ENCODE results near the gene MCTP1.

MCTP1 gene

GRCh38 chr5:95284572-95285408 lies at the start of gene MCTP1:
TSS of gene MCTP1 (minus strand) at chr5:95285094.
- H3K4me1 Mint-ChIP-seq (ENCODE audit: low read depth): peaks cover 11% of the 10 kb centered on the region
- H3K36me3 Mint-ChIP-seq (ENCODE audit: low read depth): no peaks in the 10 kb centered on the region
- H3K27me3 Mint-ChIP-seq: peaks cover 73% of the 10 kb centered on the region
- H3K27ac Mint-ChIP-seq: no peak within 1 kb of the TSS
- no peaks in the 10 kb centered on the region for H3K9me3 Mint-ChIP-seq
- H3K4me3 Mint-ChIP-seq: peak within 1 kb of the TSS; percentile 62

DNA sequence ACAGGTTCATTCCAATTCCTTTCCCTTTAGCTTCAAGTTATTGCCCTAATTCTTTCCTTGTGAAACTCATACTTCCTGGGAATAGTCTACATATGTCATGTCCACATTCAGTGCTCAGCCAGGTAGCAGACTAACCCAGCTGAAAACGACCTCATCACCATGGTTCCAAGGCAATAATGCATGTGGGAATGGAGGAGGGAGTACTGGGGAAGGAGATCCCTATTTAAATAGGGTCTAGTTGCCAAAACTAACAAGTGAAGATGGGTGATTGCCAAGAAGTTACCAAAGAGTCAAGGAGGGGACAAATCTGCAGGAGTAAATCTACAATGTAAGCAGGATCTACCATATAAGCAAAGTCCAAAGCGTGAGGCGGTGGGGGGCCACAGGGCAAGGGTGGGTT lies 47.3 kb upstream of the MCTP1 start:
- Mint-ChIP-seq H3K36me3 (ENCODE audit: low read depth) (no peaks in the 10 kb centered on the region), H3K4me1 (ENCODE audit: low read depth) (no peaks in the 10 kb centered on the region), H3K4me3 (no peak overlapping the region), H3K9me3 (no peaks in the 10 kb centered on the region), H3K27ac (no peak overlapping the region), H3K27me3 (peaks cover 5% of the 10 kb centered on the region)

- Mint-ChIP-seq H3K27ac (no peak overlapping the region), H3K4me3 (no peak overlapping the region), H3K36me3 (ENCODE audit: low read depth) (no peaks in the 10 kb centered on the region), H3K4me1 (ENCODE audit: low read depth) (no peaks in the 10 kb centered on the region), H3K27me3 (peaks cover 1% of the 10 kb centered on the region), H3K9me3 (no peaks in the 10 kb centered on the region)
These were observed 46.5 kb upstream of the MCTP1 start for GRCh38 chr5:95331358-95331757.

- Mint-ChIP-seq H3K9me3 (no peaks in the 10 kb centered on the region), H3K27me3 (no peaks in the 10 kb centered on the region), H3K4me1 (ENCODE audit: low read depth) (no peaks in the 10 kb centered on the region), H3K27ac (no peak overlapping the region), H3K36me3 (ENCODE audit: low read depth) (no peaks in the 10 kb centered on the region), H3K4me3 (no peak overlapping the region)
These were observed 42.3 kb upstream of the MCTP1 start for GRCh38 chr5:95327211-95327610.

DNA sequence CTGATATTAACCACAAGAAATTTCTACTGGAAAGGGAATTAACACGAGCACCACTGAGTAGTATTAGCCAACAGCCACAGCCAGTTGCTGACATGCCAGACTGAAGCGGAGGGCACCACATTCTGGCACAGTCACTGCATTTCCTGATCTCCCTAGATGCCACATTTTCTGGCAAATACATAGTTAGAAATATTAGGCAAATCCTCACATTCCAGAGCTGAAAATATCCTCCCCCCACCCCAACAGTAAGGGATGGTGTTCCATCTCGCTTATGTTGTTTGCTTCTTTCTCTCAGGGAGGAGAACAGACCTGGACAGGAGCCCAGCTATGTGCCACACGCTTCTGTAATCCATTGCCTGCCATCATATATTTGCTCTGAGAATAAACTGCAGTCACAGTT lies 32.8 kb upstream of the MCTP1 start:
- Mint-ChIP-seq H3K36me3 (ENCODE audit: low read depth) (no peaks in the 10 kb centered on the region), H3K4me1 (ENCODE audit: low read depth) (no peaks in the 10 kb centered on the region), H3K27ac (no peak overlapping the region), H3K27me3 (peaks cover 9% of the 10 kb centered on the region), H3K4me3 (no peak overlapping the region), H3K9me3 (peaks cover 5% of the 10 kb centered on the region)

DNA sequence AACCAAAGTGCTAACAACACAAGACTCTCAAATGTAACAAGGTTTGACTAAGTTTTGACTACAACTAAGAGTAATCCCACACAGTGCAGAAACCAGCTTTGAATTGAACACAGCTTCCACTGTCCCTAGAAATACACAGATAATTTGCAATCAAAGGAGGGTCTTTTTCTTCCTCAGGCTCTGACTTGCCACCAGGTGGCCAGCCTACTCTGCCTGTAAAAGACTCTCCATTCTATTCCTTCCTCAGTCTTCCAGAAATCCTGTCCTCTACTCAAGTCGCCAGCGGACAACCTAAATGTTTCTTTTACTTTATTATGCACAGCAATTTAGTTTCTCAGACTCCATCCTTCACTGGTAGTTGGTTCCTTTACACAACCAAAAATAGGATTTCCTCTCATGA lies 32.2 kb upstream of the MCTP1 start:
- H3K4me3 Mint-ChIP-seq: no peak overlapping the region
- no peak overlapping the region for H3K27ac Mint-ChIP-seq
- no peaks in the 10 kb centered on the region for H3K4me1 Mint-ChIP-seq (ENCODE audit: low read depth)
- peaks cover 9% of the 10 kb centered on the region for H3K27me3 Mint-ChIP-seq
- no peaks in the 10 kb centered on the region for H3K36me3 Mint-ChIP-seq (ENCODE audit: low read depth)
- H3K9me3 Mint-ChIP-seq: peaks cover 5% of the 10 kb centered on the region

- Mint-ChIP-seq H3K9me3 (no peaks in the 10 kb centered on the region), H3K4me1 (ENCODE audit: low read depth) (no peaks in the 10 kb centered on the region), H3K27me3 (peaks cover 8% of the 10 kb centered on the region), H3K27ac (no peak overlapping the region), H3K4me3 (no peak overlapping the region), H3K36me3 (ENCODE audit: low read depth) (no peaks in the 10 kb centered on the region)
These were observed 19.8 kb upstream of the MCTP1 start for GRCh38 chr5:95304711-95305110.

DNA sequence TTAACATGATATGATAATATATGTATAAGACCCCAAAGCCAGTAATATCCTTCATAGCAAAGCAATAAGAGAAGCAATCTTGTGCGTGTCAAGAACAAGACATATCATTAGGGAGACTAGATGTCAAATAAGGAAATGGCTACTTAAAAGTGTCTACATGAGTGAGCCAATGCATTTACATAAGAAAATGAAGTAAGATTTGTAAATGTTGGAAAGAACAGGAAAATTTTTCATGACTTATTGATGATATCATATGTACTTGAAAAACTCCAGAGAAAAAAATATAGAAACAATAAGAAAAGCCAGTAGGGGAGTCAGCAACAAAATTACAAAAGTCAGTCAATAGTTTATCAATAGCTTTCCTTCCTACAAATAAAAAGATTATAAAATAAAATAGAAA lies 13.8 kb upstream of the MCTP1 start:
- H3K9me3 Mint-ChIP-seq: no peaks in the 10 kb centered on the region
- H3K36me3 Mint-ChIP-seq (ENCODE audit: low read depth): no peaks in the 10 kb centered on the region
- no peaks in the 10 kb centered on the region for H3K4me1 Mint-ChIP-seq (ENCODE audit: low read depth)
- H3K4me3 Mint-ChIP-seq: no peak overlapping the region
- peaks cover 17% of the 10 kb centered on the region for H3K27me3 Mint-ChIP-seq
- no peak overlapping the region for H3K27ac Mint-ChIP-seq

DNA sequence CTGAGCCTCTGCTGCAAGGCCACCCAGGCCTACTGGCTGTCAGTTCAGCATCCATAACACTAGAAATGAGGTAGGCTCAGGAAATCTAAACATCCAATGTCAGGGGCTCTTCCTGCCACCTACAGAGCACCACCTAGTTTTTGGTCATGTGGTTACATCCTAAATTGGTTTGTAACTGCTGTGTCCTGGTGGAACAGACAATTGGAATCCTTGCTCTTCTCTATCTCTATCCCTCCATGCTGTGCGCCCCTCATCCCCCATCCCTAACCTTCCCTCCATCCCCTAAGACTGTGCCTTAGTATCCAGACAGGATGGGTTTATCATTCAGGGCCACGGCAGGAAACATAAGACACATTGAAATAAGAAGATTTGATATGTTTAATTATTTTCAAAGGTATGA lies 11.4 kb upstream of the MCTP1 start:
- no peaks in the 10 kb centered on the region for H3K9me3 Mint-ChIP-seq
- H3K36me3 Mint-ChIP-seq (ENCODE audit: low read depth): no peaks in the 10 kb centered on the region
- H3K27me3 Mint-ChIP-seq: peaks cover 10% of the 10 kb centered on the region
- H3K27ac Mint-ChIP-seq: no peak overlapping the region
- no peaks in the 10 kb centered on the region for H3K4me1 Mint-ChIP-seq (ENCODE audit: low read depth)
- no peak overlapping the region for H3K4me3 Mint-ChIP-seq

GRCh38 chr5:95285409-95285755 lies 488 bp upstream of the MCTP1 start:
- Mint-ChIP-seq H3K4me1 (ENCODE audit: low read depth) (peaks cover 11% of the 10 kb centered on the region), H3K27ac (no peak overlapping the region), H3K27me3 (peaks cover 70% of the 10 kb centered on the region), H3K9me3 (no peaks in the 10 kb centered on the region), H3K4me3 (peak overlapping the region; percentile 62), H3K36me3 (ENCODE audit: low read depth) (no peaks in the 10 kb centered on the region)

- no peaks in the 10 kb centered on the region for H3K36me3 Mint-ChIP-seq (ENCODE audit: low read depth)
- H3K4me1 Mint-ChIP-seq (ENCODE audit: low read depth): peaks cover 11% of the 10 kb centered on the region
- peak overlapping the region; percentile 39 for H3K4me3 Mint-ChIP-seq
- H3K9me3 Mint-ChIP-seq: no peaks in the 10 kb centered on the region
- H3K27ac Mint-ChIP-seq: no peak overlapping the region
- H3K27me3 Mint-ChIP-seq: peaks cover 74% of the 10 kb centered on the region
These were observed 928 bp downstream of the MCTP1 start for GRCh38 chr5:95283761-95284571.

DNA sequence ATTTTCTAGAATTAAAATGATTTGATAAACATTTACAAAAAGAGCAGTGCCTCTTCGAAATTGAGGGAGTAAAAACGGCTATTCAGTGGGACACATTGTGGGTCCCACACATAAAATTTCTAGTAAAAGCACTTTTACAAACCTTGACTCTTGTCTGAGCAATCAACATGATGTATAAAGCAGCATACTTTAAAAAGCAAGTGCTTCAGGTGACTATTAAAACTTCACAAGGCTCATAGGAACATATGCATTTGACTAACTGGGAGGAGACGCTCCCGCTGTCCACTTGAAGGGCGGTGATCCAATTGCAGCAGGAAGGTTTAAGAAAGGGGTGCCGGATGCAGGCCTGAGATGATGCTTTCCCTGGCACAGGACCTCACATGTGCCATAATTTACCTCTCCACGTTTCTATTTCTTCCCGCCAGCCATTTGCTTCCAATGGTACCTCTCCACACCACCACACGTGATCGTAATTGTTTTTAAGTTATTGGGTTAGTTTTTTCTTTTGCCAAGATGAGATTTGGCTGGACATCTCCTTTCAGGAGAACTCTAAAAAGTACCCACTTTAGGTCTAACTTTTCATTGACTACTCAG lies 1.8 kb downstream of the MCTP1 start:
- H3K27me3 Mint-ChIP-seq: peaks cover 72% of the 10 kb centered on the region
- peak overlapping the region; percentile 68 for H3K4me3 Mint-ChIP-seq
- H3K27ac Mint-ChIP-seq: no peak overlapping the region
- H3K36me3 Mint-ChIP-seq (ENCODE audit: low read depth): no peaks in the 10 kb centered on the region
- H3K9me3 Mint-ChIP-seq: no peaks in the 10 kb centered on the region
- peaks cover 11% of the 10 kb centered on the region for H3K4me1 Mint-ChIP-seq (ENCODE audit: low read depth)

- H3K9me3 Mint-ChIP-seq: no peaks in the 10 kb centered on the region
- H3K4me1 Mint-ChIP-seq (ENCODE audit: low read depth): peaks cover 11% of the 10 kb centered on the region
- peaks cover 67% of the 10 kb centered on the region for H3K27me3 Mint-ChIP-seq
These were observed 3.7 kb downstream of the MCTP1 start for GRCh38 chr5:95281226-95281625.

DNA sequence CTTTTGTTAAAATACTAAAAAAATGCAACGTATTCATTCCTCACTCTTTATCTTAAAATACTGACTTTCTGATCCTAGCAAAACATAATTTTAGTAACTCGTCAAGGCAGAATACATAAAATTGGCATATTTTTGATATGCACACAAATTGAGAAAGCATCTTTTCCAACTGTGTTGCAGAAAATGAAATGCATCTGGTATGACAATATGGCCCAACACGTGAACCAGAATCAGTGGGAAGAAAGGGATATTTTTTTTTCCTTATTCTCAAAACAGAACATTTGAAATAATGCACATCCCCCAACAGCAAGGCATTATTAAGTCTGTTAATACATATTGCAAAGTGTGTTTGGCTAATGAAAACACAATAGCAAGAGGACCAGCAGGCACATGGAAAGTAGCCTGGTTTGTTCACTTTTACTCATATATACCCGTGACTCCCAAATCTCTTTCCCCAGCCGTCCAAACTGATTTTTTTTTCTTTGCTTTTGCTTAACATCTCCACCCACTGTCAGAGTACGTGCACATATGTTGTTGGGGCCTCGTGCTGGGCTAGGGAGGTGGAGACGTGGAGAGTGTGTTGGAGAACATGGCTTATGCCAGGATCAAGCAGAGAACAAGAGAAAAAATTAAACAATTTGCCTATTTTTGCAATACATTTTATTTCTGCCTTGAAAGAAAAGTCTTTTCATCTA lies 4.3 kb downstream of the MCTP1 start:
- peaks cover 65% of the 10 kb centered on the region for H3K27me3 Mint-ChIP-seq
- H3K4me3 Mint-ChIP-seq: no peak overlapping the region
- peaks cover 11% of the 10 kb centered on the region for H3K4me1 Mint-ChIP-seq (ENCODE audit: low read depth)
- H3K9me3 Mint-ChIP-seq: peaks cover 5% of the 10 kb centered on the region
- H3K36me3 Mint-ChIP-seq (ENCODE audit: low read depth): no peaks in the 10 kb centered on the region
- no peak overlapping the region for H3K27ac Mint-ChIP-seq

More at GRCh38 chr5:95281226-95281625, 3.7 kb downstream of the MCTP1 start:
- Mint-ChIP-seq H3K27ac (no peak overlapping the region), H3K36me3 (ENCODE audit: low read depth) (no peaks in the 10 kb centered on the region), H3K4me3 (no peak overlapping the region)

GRCh38 chr5:95274011-95274410 lies 10.9 kb downstream of the MCTP1 start:
- H3K4me3 Mint-ChIP-seq: no peak overlapping the region
- H3K27me3 Mint-ChIP-seq: peaks cover 27% of the 10 kb centered on the region
- peaks cover 5% of the 10 kb centered on the region for H3K9me3 Mint-ChIP-seq
- no peaks in the 10 kb centered on the region for H3K36me3 Mint-ChIP-seq (ENCODE audit: low read depth)
- H3K4me1 Mint-ChIP-seq (ENCODE audit: low read depth): no peaks in the 10 kb centered on the region
- H3K27ac Mint-ChIP-seq: no peak overlapping the region

Measured in stimulated activated naive CD8-positive, alpha-beta T cell treated with anti-CD3 and anti-CD28 coated beads, Interleukin-15, Interleukin-2, amounts not matched to agents 100 ng/mL and 50 ng/mL, for 24 hours (primary cell).